Duodenal mucosa (tissue), 2 donors: Measurements from ENCODE around the gene ATP11A.
A peak's percentile ranks its signal among the peaks of the same experiment; 100 is the strongest.
"Not testable (repeated sequence)": the region's sequence is repeated elsewhere in the genome, so short reads cannot be mapped to it uniquely, and the experiment has no call there.

Experiments
- H3K27ac ChIP-seq: one replicate; pipeline ENCODE4 v1.7.0; 2013; ENCODE audit warnings: low read depth, low read length
- H3K27me3 ChIP-seq, 2 donors: one replicate each; pipeline ENCODE4 v1.7.0; 2013; ENCODE audit warnings: low read length in 2 of 2, control low read depth in 1 of 2; ENCODE audit not compliant: insufficient read depth in 2 of 2, control insufficient read depth in 1 of 2
- H3K36me3 ChIP-seq, 2 donors: one replicate each; pipeline ENCODE4 v1.7.0; 2013; ENCODE audit warnings: low read length in 2 of 2, control low read depth in 1 of 2; ENCODE audit not compliant: insufficient read depth in 2 of 2, control insufficient read depth in 1 of 2
- H3K4me1 ChIP-seq, 2 donors: one replicate each; pipeline ENCODE4 v1.7.0; 2013; ENCODE audit warnings: low read length in 2 of 2, control low read depth in 1 of 2; ENCODE audit not compliant: insufficient read depth in 2 of 2, control insufficient read depth in 1 of 2
- H3K4me3 ChIP-seq, 2 donors: one replicate each; pipeline ENCODE4 v1.7.0; 2013; ENCODE audit warnings: low read length in 2 of 2, low read depth in 1 of 2
- H3K9ac ChIP-seq, 2 donors: one replicate each; pipeline ENCODE4 v1.7.0; 2013; ENCODE audit warnings: low read length in 2 of 2, low read depth in 1 of 2
- H3K9me3 ChIP-seq, 2 donors: one replicate each; pipeline ENCODE4 v1.7.0; 2013; ENCODE audit warnings: low read length in 2 of 2, control low read depth in 1 of 2; ENCODE audit not compliant: control insufficient read depth in 1 of 2

ATP11A gene

DNA sequence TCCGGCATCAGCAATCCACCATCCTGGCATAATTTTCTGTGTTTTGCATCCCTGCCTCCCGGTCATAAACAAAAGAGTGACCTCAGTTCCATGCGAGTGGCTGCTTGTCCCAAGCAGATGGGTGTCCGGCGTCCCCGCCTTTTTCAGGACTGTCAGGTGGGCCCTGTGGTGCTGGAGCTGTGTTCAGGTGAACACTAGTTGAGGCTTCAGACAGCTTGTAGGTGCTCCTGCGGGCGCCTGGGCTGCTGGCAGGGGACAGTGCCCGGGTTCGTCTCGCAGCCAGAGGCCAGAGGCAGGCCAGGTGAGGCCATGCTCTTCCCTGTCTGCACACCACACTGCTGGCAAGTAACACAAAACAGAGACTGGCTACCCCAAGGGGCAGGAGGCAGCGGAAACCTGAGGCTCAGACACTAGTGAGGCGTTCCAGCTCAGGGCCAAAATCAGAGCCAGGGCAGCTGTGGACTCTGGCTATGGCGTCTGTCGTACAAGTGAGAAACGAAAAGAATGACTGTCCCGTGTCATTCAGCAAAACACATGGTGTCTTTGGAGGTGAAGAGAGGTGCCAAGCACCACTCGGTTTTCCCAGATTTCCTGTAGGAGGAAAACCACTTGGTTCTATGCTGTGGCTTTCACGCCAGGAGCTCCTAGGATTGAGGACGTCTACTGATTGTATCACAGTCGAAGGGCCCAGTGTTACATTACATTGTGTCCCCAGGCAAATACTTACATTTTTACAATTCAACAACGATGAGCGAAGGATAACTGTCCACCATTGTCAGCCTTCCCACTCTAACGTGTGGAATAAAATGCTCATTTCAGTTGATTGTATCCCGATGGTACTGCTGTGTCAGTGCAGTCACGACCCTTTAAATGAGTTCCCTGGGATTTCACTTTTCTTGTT lies 104.0 kb downstream of the ATP11A start:
- H3K4me1 ChIP-seq, result no peaks in the 10 kb centered on the region

DNA sequence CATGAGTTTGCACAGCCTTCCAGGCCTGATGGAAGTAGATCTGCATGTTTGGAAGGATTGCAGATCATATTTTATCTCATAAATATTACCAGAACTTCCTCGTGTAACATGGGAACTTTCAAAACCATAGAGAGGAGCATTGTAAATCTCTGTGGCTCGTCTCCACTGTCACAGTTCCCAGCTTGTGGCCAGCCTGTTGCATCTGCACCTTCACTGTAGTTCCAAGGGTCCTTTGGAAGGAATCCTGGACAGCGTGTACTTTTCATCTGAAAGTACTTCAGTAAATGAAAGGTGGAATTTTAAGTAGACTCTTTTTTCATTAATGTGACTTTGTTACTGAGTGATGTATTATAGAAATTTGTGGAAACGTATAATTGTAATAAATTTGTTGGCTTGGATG lies 105.4 kb downstream of the ATP11A start:
- Histone ChIP-seq H3K4me1 (no peaks in the 10 kb centered on the region), H3K27me3 (no peaks in the 10 kb centered on the region), H3K27ac (no peak overlapping the region), H3K9me3 (no peaks in the 10 kb centered on the region), H3K36me3 (peaks cover 0 to 7% of the 10 kb centered on the region in 2 donors), H3K4me3 (no peak overlapping the region), H3K9ac (no peak overlapping the region)

More for the DNA sequence above, 104.0 kb downstream of the ATP11A start:
- Histone ChIP-seq H3K9me3 (no peaks in the 10 kb centered on the region), H3K9ac (no peak overlapping the region), H3K27ac (no peak overlapping the region), H3K27me3 (no peaks in the 10 kb centered on the region), H3K4me3 (no peak overlapping the region), H3K36me3 (peaks cover 0 to 10% of the 10 kb centered on the region in 2 donors)

DNA sequence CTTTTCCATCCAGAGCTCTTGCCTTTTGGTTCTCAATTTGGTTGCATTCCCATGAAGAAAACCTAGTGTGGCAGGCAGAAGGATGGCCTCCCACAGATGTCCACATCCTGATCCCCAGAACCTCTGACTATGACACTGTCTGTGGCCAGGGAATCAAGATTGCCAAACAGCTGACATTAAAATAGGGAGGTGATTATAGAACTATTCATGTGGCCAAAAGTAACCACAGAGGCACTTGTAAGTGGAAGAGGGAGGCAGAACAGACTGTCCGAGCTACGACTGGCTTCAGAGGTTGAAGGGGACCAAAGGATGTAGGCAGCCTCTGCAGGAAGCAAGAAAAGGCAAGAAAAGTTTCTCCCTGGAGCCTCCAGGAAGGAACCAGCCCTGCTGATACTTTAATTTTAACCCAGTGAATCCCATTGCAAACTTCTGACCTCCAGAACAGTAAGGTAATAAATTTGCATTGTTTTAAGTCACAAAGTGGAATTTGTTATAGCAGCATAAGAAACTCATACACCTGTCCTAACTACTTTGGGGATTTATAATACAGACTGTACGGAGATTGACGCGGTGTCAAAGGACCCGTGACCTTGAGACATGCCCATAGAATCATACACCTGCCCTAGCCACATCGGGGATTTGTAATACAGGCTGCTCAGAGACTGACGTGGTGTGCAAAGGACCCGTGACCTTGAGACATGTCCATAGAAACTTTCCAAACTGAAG lies 106.5 kb downstream of the ATP11A start:
- peaks cover 0 to 7% of the 10 kb centered on the region in 2 donors for H3K36me3 ChIP-seq
- no peaks in the 10 kb centered on the region for H3K27me3 ChIP-seq
- no peak overlapping the region for H3K9ac ChIP-seq
- H3K4me1 ChIP-seq, result no peaks in the 10 kb centered on the region
- no peak overlapping the region for H3K4me3 ChIP-seq
- H3K27ac ChIP-seq, result no peak overlapping the region
- no peaks in the 10 kb centered on the region for H3K9me3 ChIP-seq

DNA sequence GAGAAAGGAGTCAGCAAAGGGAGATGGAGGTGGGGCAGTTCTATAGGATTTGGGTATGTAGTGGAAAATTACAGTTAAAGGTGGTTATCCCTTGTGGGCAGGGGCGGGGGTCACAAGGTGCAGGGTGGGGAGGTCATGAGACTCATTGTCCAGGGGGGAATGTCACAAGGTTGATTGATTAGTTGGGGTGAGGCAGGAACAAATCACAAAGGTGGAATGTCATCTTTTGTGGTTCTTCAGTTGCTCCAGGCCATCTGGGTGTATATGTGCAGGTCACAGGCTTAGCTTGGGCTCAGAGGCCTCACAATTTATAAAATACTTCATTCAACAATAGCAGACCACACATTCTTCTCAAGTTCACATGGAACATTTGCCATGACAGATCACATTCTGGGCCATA lies 109.6 kb downstream of the ATP11A start:
- Histone ChIP-seq H3K4me1 (no peaks in the 10 kb centered on the region), H3K27ac (no peak overlapping the region), H3K9me3 (no peaks in the 10 kb centered on the region), H3K9ac (no peak overlapping the region), H3K27me3 (no peaks in the 10 kb centered on the region), H3K4me3 (no peak overlapping the region), H3K36me3 (no peaks in the 10 kb centered on the region)

DNA sequence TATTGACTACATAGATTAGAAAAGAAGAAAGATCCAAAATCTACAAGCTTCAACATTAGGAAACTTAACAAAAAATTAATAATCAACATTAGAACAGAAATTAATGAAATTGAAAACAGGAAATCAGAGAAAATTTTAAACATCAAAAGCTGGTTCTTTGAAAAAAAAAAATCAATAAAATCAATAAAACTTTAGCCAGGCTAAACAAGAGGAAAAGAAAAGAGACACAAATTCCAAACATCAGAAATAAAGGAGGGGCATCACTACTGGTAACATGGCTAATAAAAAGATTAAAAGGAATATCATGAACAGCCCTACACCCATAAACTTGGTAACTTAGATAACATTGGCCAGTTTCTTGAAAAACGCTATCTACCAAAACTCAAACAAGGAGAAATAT lies 110.2 kb downstream of the ATP11A start:
- H3K9me3 ChIP-seq, result no peaks in the 10 kb centered on the region
- no peaks in the 10 kb centered on the region for H3K36me3 ChIP-seq
- H3K4me1 ChIP-seq, result no peaks in the 10 kb centered on the region
- H3K27ac ChIP-seq, result no peak overlapping the region
- no peak overlapping the region for H3K4me3 ChIP-seq
- no peak overlapping the region for H3K9ac ChIP-seq
- no peaks in the 10 kb centered on the region for H3K27me3 ChIP-seq

DNA sequence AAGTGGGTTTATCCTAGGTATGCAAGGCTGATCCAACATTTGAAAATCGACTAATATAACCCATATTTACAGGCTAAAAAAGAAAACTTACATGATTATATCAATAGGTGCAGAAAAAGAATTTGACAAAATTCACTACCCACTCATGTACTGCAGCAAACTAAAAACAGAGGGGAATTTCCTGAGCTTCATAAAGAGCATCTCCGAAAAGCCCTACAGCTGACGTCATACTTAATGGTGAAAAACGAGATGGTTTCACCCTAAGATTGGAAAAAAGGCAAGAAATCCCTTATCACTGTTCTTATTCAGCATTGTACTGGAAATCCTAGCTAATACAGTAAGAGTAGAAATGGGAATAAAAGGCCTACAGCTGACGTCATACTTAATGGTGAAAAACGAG lies 111.0 kb downstream of the ATP11A start:
- not testable (repeated sequence) for H3K4me3 ChIP-seq, H3K9ac ChIP-seq, H3K4me1 ChIP-seq, H3K27ac ChIP-seq, H3K27me3 ChIP-seq, H3K9me3 ChIP-seq, H3K36me3 ChIP-seq

DNA sequence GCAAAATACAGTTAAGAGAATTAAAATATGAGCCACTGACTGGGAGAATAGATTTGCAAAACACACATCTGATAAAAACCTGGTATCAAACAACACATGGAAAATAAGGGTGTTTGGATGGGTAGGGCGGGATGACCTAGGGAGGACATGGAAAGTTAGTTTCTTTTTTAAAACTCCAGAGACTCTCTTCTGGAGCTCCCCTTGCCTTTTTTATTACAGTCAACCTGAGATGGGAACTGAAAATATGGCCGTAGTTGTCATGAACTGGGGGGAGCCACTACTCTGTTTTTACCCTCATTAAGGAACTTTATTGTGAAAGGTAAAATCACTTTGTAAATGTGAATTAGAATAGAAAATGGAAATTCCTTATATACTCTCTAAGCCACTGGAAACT lies 113.0 kb downstream of the ATP11A start:
- Histone ChIP-seq H3K36me3 (peaks cover 4 to 14% of the 10 kb centered on the region in 2 donors), H3K9me3 (no peaks in the 10 kb centered on the region), H3K4me3 (no peak overlapping the region), H3K9ac (no peak overlapping the region), H3K27ac (no peak overlapping the region), H3K4me1 (no peaks in the 10 kb centered on the region), H3K27me3 (no peaks in the 10 kb centered on the region)

DNA sequence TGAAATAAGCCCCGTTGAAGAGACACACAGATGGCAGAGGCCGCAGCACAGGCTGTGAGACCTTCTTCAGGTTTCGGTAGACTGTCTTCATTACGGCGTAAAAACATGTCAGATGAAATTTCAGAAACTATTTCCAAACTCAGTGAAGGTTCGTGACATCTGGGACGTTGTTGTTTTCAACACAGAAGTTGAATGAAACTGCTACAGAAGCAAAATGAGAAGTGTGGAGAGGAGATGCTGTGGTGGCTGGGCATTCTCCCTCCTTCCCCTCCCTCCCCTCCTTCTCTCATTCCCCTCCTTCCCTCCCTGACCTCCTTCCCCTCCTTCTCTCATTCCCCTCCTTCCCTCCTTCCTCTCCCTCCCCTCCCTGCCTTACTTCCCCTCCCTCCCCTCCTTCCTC lies 113.6 kb downstream of the ATP11A start:
- Histone ChIP-seq H3K27ac (no peak overlapping the region), H3K9me3 (no peaks in the 10 kb centered on the region), H3K9ac (peak overlapping the region in 1 of 2 donors; percentile 2), H3K36me3 (peaks cover 4 to 17% of the 10 kb centered on the region in 2 donors), H3K4me1 (no peaks in the 10 kb centered on the region), H3K27me3 (no peaks in the 10 kb centered on the region), H3K4me3 (no peak overlapping the region)

DNA sequence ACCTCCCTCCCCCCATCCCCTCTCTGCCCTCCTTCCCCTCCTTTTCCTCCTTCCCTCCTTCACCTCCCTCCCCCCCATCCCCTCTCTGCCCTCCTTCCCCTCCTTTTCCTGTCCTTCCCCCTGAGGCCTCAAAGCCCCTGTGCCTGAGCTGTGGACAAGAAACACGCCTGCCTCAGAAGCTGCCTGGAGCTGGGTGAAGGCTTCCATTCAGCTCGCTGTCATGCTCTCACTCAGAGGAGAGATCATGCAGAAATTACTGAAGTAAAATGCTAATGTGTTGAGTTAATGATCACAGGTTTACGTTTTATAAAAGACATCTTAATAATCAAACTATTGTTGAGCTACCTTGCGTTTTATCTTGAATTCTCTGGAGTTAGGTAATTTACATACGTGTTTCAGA lies 114.5 kb downstream of the ATP11A start:
- no peak overlapping the region for H3K27ac ChIP-seq
- H3K27me3 ChIP-seq, result no peaks in the 10 kb centered on the region
- H3K4me3 ChIP-seq, result no peak overlapping the region
- H3K9ac ChIP-seq, result no peak overlapping the region
- peaks cover 4 to 18% of the 10 kb centered on the region in 2 donors for H3K36me3 ChIP-seq
- H3K9me3 ChIP-seq, result no peaks in the 10 kb centered on the region
- H3K4me1 ChIP-seq, result no peaks in the 10 kb centered on the region
